HG03558 (cell line): Measurements from ENCODE around the gene LPAR1.
"Not testable (repeated sequence)": the region's sequence is repeated elsewhere in the genome, so short reads cannot be mapped to it uniquely, and the experiment has no call there.

ENCODE experiments used
- ATAC-seq: cut with Tn5 transposase; IDR thresholded peaks from one replicate; pipeline ENCODE4 v1.9.1; 2021; ENCODE audit warnings: moderate number of reproducible peaks; ENCODE audit not compliant: unreplicated experiment; ENCODE audit errors: extremely low read depth

The LPAR1 gene

DNA sequence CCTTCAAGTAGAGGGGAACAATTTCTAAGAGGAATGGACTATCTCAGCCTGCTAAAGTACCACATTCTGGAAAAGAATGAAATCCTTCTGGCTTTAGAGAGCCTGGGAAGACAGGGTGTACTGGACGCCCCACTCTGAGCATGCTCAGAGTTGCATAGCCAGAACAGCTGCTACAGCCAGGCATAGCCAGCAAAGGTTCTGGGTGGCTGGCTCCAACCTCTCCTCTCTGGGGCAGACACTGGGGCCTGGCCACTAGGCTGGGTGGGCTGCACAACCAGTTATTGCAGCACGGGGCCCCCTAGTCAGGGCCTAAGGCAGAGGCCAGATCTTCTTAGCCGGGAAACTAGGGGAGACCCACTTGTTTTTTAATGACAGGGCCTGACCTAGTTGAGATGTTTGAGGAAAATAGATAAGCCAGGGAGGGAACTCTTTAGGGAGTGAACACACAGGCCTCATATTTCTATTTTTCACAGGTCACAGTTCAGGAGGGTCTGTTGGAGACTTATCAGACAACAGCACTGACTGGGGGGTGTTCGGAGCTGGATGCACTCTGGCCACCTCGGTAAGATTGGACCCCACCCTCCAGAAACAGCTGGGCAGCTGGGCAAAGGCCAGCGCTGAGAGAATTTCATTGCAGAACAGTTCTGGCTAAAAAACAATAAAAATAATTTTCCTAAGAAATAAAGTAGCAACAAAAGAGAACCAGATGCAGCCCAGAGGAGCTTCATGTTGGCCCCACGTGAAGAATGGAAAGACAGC is 142.9 kb downstream of the LPAR1 start:
- no peak for ATAC-seq

DNA sequence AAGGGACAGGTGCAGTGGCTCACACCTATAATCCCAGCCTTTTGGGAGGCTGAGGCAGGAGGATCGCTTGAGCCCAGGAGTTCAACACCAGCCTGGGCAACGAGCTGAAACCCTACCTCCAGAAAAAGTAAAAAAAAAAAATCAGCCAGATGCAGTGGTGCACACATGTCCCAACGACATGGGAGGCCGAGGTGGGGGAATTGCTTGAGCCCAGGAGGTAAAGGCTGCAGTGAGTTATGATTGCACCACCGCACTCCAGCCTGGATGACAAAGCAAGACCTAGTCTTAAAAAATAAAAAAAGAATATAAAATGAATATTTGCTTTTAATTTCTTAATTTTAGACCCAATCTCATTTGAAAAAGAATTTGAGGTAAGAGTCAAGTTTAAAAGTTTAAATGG is 143.5 kb downstream of the LPAR1 start:
- ATAC-seq = no peak

DNA sequence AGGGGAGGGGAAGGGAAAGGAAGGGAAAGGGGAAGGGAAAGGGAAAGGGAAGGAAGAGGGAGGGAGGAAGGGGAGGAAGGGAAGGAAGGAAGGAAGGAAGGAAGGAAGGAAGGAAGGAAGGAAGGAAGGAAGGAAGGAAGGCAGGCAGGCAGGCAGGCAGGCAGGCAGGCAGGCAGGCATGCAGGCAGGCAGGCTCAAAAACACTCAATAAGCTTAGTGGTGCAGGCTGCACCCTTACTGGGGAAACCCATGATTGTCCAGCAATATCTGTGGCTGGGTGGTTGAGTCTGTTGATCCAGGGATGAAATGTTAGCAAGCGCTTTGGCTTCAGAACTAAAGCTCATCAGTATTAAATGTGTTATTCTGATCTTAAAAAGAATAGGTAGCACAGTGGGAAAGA is 145.6 kb downstream of the LPAR1 start:
- ATAC-seq = no peak

DNA sequence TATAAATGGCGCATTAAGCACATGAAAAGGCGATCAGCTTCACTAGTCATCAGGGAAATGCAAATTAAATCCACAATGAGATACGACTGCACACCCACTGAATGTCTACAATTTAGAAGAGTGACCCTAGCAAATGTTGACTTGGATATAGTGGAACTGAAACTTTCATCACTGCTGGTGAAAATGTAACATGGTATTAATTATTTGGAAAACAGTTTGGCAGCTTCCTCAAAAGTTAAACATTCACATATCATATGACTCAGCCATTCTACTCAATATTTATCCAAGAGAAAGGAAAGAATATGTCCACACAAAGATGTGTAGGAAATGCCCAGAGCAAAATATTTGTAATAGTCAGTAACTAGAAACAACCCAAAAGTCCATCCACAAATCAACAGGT is 146.5 kb downstream of the LPAR1 start:
- ATAC-seq = no peak

DNA sequence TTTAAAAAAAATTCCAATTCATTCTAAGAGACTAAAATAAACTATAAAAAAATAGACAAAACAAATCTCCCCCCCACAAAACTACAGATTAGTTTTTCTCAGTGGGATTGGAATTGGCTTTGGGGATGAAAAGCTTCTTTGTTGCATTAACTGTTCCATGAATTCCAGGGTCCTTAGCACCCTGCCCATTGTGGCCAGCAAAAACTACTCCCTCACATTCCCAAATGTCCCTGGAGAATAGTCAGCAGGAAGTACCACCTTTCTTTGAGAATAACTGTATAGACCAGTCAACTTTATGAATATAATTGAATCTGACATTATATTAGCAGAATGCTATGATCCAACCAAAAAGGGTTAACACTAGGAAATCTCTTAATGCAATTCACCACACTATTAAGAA is 147.9 kb downstream of the LPAR1 start:
- no peak for ATAC-seq

DNA sequence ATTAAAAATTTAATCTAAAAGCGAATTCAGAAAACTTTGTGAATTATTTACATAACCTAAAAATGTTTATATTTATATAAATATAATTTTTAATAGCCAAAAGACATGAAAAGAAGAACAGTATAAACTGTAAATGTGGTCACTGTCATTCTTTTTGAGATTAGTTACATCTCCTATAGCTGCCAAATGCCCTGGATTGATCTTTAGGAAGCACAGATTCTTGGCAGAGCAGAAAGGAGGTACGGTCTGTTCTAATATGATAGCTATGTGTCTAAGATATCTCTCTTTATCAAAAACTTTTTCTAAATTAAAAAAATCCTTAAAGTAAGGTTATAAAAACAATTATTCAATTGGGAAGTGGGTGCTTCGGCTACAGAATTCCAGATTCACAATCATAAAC is 151.0 kb downstream of the LPAR1 start:
- no peak for ATAC-seq

DNA sequence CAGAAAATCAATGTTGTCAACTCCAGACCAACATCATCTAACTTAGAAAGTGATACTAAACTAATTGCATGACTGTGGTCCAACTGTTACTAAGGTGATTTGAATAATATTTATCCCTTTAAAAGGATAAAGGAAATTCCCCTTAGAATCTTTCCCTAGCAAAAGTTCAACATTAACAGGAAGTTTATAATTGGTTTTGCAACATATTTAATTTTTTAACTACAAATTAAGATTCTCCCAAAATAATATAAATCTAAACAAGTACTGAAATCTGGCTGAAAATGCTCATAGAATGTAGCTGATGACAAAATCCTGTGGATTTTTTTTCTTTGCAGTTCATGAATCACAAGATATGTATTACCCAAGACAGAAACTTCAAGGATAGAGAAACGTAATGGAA is 151.4 kb downstream of the LPAR1 start:
- no peak for ATAC-seq

DNA sequence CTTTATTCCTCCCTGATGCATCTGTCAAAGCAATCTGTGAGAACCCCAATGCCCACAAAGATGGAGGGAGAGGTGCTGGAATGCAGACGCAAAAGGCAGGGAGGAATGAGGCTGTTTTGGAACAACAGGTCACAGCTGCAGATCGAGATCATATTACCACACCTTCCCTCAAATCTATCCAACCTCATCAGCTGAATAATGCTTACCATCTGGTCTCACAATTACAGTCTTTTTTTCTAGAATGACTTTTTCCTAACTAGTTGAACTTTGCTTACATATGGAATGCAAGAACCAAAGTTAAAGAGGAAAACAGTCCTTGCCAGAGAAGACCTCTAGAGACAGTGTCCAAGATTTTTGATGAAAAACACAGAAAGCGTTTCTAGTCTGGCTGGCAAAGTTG is 158.1 kb downstream of the LPAR1 start:
- no peak for ATAC-seq

DNA sequence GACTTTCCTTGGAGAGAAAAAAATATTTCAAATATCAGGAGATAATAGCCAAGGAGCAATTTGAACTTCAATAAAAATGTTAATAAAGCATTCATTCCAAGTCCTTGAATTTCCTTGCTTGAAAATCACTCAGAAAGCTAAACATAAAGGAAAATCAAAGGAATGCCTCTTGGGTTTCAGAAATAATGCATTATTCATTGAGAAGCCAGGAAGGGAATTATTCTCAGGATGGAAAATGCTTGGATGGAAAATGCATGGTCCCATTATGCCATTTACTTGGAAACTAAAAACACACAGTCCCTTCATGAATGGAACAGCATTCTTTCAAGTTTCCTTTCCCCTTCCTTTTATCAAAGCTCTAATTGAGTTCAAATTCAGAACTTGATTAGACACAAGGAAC is 160.9 kb downstream of the LPAR1 start:
- no peak for ATAC-seq

DNA sequence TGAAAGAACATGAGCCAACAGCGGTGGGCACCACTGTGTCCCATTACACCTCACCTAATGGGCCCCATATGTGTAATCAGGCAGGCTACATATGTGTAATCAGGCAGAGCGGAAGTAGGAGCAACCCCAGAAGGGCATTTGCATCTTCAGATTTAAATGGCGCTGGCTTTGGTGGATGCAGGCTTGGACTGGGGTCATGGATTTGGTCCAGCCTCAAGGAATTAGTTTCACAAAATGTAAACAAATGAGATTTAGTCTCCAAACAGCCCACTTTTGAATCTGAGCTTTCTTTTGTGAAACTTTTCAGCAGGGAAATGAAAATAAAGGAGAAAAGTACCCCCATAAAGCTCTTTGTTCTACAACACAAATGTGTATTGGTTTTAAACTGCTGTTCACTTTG is 161.3 kb downstream of the LPAR1 start:
- ATAC-seq = no peak

DNA sequence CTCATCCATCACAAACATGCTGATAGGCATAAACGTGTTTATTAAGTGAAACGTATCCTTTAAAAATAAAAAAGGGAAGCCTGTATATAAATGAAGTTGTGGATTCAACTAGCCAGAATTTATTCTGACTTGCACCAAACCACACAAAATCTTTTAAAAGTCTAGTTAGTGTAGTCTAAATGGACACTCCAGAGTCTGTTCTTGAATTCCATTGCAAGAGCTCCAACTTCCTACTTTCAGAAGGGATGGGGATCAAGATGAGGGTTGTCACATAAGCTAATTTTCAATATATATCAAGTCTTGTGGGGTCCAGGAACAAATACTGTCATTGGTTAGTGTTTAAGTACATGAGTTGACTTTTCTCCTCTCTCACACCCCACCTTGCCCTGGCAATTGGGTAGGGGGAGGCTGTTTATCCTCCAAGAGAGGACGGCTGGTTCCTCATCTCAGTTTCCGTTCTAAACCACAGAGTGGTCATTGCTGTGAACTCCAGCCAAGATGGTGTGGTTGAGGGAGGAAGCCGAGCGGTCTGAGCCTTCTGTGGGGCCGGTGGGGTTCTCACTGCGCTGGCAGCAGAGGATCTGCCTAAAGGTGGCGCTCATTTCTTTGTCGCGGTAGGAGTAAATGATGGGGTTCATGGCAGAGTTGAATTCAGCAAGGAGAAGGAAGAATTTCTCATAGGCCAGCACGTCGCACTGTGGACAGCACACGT is 163.2 kb downstream of the LPAR1 start:
- ATAC-seq = no peak

DNA sequence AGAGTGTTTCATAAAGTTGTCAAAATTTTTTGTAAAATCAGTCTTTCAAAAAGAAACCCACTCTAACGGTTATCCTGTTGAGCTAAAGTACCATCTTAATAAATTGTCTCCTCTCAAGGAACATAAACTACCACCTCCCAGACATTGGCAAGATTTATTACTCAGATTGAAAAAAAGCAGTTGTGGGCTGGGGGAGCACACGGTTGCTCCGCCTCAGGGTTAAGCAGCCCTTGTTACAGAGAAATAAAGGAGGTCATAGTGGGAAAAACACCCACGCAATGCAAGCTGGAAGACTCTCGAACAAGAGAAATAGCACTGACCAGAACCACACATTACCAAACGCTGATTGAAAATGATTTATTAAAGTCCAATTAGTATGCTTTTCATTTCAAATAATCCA is 165.3 kb downstream of the LPAR1 start:
- no peak for ATAC-seq

DNA sequence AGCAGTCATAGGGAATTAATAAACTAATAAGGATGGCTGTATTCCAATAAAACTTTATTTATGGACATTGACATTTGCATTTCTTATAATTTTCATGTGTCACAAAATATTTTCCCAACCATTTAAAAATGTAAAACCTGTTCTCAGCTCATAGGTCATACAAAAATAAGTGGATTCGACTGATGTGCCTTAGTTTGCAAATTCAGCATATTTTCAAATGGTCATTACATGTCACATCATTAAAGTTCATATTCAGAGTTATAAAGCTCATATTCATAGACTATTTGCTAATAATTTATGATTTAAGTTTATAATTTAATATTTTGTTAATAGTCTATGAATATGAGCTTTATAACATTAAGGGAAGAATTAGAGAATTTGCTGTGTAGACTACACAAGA is 166.5 kb downstream of the LPAR1 start:
- ATAC-seq = no peak

DNA sequence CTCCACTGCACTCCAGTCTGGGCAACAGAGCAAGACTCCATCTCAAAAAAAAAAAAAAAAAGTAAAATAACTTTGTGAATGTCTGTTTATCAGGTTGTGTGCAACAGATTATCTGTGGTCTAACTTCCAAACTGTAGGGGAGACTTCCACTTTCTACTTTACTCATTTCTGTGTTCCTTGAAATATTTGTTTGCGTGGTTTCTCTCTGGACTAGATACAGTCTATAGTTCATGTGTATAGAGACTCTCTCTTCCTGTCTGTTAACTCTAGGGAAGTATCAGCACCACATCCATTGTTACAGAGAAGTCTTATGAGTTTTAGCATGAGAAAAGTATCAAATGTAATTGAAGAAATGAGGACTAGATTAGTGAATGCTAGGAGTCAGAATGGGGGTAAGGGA is 168.3 kb downstream of the LPAR1 start:
- no peak for ATAC-seq

DNA sequence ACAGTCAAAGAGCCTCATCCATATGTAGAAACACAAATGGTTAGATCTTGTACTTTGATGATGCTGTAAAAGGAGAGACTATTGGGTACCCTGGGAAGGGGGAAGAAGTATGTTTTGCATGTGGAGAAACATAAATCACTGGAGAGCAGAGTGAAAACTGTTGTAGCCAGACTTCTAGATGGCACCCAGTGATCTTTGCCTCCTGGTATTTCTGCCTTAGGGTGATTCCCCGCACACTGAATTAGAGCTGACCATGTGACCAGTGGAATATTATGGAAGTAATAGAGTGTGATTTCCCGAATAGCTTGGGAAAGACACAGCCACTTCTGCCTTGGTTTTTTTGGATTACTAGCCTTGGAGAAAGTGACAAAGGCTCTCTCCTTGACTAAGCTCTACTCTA is 174.3 kb downstream of the LPAR1 start:
- no peak for ATAC-seq

DNA sequence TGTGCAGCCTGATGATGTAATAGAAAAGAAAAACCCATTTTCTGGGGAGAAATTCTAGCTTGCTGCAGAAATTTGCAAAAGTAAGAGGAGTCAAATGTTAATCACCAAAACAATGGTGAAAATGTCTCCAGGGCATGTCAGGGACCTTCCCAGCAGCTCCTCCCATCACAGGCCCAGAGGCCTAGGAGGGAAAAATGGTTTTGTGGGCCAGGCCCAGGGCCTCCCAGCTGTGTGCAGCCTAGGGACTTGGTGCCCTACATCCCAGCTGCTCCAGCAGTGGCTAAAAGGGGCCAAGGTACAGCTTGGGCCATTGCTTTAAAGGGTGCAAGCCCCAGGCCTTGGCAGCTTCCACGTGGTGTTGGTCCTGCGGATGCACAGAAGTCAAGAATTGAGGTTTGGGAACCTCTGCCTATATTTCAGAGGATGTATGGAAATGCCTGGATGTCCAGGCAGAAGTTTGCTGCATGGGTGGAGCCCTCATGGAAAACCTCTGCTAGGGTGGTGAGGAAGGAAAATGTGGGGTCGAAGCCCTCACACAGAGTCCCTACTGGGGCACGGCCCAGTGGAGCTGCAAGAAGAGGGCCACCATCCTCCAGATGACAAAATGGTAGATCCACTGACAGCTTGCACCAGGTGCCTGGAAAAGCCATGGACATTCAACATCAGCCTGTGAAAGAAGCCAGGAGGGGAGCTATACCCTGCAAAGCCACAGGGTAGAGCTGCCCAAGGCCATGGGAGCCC is 176.7 kb downstream of the LPAR1 start:
- ATAC-seq = not testable (repeated sequence)

DNA sequence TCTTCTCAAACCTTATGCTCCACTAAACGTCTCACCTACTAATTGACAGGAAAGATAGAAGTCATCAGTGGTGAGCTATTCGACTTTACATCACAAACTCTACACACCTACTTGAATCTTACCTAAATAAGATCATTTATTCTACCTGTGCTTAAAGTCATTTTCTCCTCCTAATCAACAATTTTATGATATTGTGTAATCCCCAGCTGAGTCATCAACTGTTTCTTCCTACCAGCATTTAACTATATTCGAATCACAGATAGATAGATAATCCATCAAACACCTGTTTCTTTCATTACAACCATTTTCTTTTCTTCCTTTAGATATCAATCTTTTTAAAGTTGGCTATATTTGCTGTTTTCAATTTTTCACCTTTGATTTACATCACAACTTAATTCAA is 181.5 kb downstream of the LPAR1 start:
- ATAC-seq = no peak

DNA sequence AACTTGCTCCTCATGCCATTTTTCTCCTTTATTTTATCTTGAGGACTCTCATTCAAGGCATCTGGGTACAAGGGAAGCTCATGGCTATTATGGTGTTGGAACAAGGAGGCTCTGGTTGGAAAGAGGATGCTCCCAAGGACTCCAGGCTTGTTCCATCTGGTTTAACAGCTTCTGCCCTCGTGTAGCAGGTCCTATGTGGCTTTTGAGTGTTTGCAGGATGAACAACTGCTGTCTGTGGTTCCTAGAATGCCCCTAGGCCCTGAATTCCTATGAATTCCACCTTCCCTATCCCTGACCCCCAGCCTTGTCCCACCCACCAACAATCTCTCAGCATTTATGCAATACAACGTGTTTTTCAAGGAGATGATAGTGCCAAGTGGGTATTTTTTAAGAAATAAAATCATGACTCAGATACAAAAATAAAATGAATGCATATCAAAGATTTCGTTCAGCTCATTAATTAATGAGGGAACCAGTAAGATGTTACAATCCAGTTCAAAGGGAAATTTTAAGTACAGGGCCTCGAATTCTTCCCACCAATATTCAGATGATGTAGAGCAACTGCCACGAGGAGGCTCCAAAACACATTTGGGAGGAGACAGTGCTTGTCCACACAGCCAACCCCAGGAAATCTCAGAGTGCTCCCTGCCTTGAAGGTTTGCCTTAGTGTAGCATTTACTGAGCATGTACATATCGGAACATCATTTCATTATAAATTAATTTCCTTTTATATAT is 187.7 kb downstream of the LPAR1 start:
- no peak for ATAC-seq

DNA sequence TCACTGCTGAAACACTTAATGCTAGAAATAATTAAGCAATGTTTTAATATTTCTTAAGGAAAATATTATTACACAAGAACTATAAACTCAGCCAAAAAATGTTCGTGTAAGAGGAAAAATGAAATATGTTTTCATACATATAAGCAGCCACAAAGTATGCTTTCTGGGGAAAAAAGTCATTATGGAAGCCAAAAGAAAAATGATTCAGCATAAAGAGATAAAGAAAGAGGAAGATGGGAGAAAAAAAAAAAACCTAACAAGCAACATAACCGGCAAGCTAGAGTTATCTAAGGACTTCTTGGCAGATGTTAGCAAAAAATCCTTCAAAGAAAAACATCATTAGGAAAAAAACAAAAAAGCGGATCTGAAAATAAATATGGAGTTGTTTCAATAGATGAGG is 190.6 kb downstream of the LPAR1 start:
- ATAC-seq = no peak

DNA sequence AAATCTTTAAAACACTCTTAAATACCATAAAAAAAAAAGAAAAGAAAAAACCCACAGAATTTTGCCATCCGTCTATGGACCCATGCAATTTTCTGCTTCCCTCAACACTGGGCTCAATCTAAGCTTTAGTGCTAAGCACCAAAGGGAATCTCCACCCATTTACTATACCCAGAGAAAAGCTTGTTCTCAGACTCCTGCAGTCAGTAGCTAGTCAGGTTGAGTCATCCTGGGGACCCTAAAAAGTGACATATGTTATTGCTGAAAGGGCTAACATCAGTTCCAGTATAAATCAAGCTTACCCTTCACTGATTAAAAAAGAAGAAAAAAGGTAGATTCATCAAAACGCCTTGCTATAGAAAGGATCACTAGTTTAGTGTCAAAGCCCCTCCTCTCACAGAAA is 192.1 kb downstream of the LPAR1 start:
- no peak for ATAC-seq

DNA sequence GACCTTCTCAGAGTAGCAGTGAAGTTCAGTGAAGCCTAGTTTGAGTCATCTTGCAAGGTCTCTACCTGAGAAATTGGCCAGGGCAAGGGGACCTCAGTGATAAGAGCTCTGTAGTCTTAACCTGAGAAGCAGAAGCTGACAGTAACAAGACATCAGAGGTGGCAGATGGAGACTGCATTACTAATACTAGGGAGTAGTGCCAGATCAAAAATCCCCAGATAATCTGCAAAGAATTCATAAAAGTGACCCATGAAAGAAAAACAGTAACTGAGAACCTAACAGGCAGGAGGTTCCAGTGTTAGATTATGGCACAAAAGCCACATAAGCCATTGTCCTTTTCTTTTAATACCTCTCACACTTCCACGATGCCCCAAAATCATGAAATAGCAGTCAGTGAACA is 194.1 kb downstream of the LPAR1 start:
- ATAC-seq = no peak
